Activated naive CD4-positive, alpha-beta T cell treated with anti-CD3 and anti-CD28 coated beads, Interleukin-2, amount 10 ng/mL, durations not matched to agents 7 days and 5 days (primary cell): ENCODE data around the gene SMAD3.
A peak's percentile ranks its signal among the peaks of the same experiment; 100 is the strongest.
"Not testable (repeated sequence)": the region's sequence is repeated elsewhere in the genome, so short reads cannot be mapped to it uniquely, and the experiment has no call there.

ENCODE experiments used
- CTCF ChIA-PET: fragments of 350-600 bp; sonication (Branson Sonifier 250); formaldehyde crosslinking; loops from one replicate; lab custom pipeline; 2021; ENCODE audit warnings: antibody characterized with exemption; lab: Charles Lee
- DNase-seq: peaks from one replicate; pipeline ENCODE4 v3.0.0-alpha.2; 2020
- H3K27ac Mint-ChIP-seq: one replicate; pipeline ENCODE4 v1.8.0; 2021; ENCODE audit warnings: mild to moderate bottlenecking, moderate library complexity, mixed read lengths
- H3K27me3 Mint-ChIP-seq: one replicate; pipeline ENCODE4 v1.8.0; 2021; ENCODE audit warnings: mild to moderate bottlenecking, mixed read lengths
- H3K36me3 Mint-ChIP-seq: one replicate; pipeline ENCODE4 v1.8.0; 2021; ENCODE audit warnings: mixed read lengths
- H3K4me1 Mint-ChIP-seq: one replicate; pipeline ENCODE4 v1.8.0; 2021; ENCODE audit warnings: mixed read lengths
- H3K4me3 Mint-ChIP-seq: one replicate; pipeline ENCODE4 v1.8.0; 2021; ENCODE audit warnings: mild to moderate bottlenecking, moderate library complexity, mixed read lengths
- H3K9me3 Mint-ChIP-seq: one replicate; pipeline ENCODE4 v1.8.0; 2021; ENCODE audit warnings: mixed read lengths

Gene SMAD3

GRCh38 chr15:67146875-67147381, 81.5 kb downstream of the SMAD3 start:
- H3K27ac Mint-ChIP-seq: peak overlapping the region; percentile 91
- peaks cover 89% of the 10 kb centered on the region for H3K4me1 Mint-ChIP-seq
- peak; percentile 56 for DNase-seq
- peak overlapping the region; percentile 31 for H3K4me3 Mint-ChIP-seq
- no peaks in the 10 kb centered on the region for H3K9me3 Mint-ChIP-seq
- no peaks in the 10 kb centered on the region for H3K27me3 Mint-ChIP-seq
- peaks cover 17% of the 10 kb centered on the region for H3K36me3 Mint-ChIP-seq
- CTCF ChIA-PET: interaction anchor here (1.0 to 1.1 kb wide), 2 partner anchors 33 to 45 kb away, joined by 3 read pairs; no protein-coding TSS in a partner anchor

GRCh38 chr15:67147396-67147949, 82.1 kb downstream of the SMAD3 start:
- Mint-ChIP-seq H3K4me3 (peak overlapping the region; percentile 26), H3K4me1 (peaks cover 88% of the 10 kb centered on the region), H3K27me3 (no peaks in the 10 kb centered on the region), H3K9me3 (no peaks in the 10 kb centered on the region), H3K27ac (peak overlapping the region; percentile 91), H3K36me3 (peaks cover 17% of the 10 kb centered on the region)
- CTCF ChIA-PET: interaction anchor here (1.0 to 1.1 kb wide), 2 partner anchors 34 to 46 kb away, joined by 3 read pairs; no protein-coding TSS in a partner anchor
- no peak for DNase-seq

GRCh38 chr15:67148196-67148701, 82.8 kb downstream of the SMAD3 start:
- no peak for DNase-seq
- H3K9me3 Mint-ChIP-seq: no peaks in the 10 kb centered on the region
- peaks cover 85% of the 10 kb centered on the region for H3K4me1 Mint-ChIP-seq
- peaks cover 20% of the 10 kb centered on the region for H3K36me3 Mint-ChIP-seq
- H3K4me3 Mint-ChIP-seq: no peak overlapping the region
- no peaks in the 10 kb centered on the region for H3K27me3 Mint-ChIP-seq
- H3K27ac Mint-ChIP-seq: peak overlapping the region; percentile 91
- CTCF ChIA-PET: interaction anchor here (0.9 to 1.3 kb wide), 4 partner anchors 10 to 47 kb away, joined by 3 to 4 read pairs (median 3); no protein-coding TSS in a partner anchor

- DNase-seq: no peak
- Mint-ChIP-seq H3K27ac (peak overlapping the region; percentile 43), H3K9me3 (no peaks in the 10 kb centered on the region), H3K36me3 (peaks cover 26% of the 10 kb centered on the region), H3K4me1 (peaks cover 83% of the 10 kb centered on the region), H3K27me3 (no peaks in the 10 kb centered on the region), H3K4me3 (no peak overlapping the region)
- CTCF ChIA-PET: interaction anchor here (0.9 to 1.3 kb wide), 4 partner anchors 11 to 48 kb away, joined by 3 to 4 read pairs (median 3); no protein-coding TSS in a partner anchor
Observed at GRCh38 chr15:67149068-67149772, 83.8 kb downstream of the SMAD3 start.

GRCh38 chr15:67149773-67150022, 84.3 kb downstream of the SMAD3 start:
- no peak overlapping the region for H3K4me3 Mint-ChIP-seq
- H3K27me3 Mint-ChIP-seq: no peaks in the 10 kb centered on the region
- no peaks in the 10 kb centered on the region for H3K9me3 Mint-ChIP-seq
- H3K27ac Mint-ChIP-seq: peak overlapping the region; percentile 74
- H3K36me3 Mint-ChIP-seq: peaks cover 27% of the 10 kb centered on the region
- CTCF ChIA-PET: no interaction called here
- H3K4me1 Mint-ChIP-seq: peaks cover 81% of the 10 kb centered on the region
- DNase-seq: no peak

- H3K27ac Mint-ChIP-seq: peak overlapping the region; percentile 74
- CTCF ChIA-PET: no interaction called here
Observed at GRCh38 chr15:67150023-67150860, 84.8 kb downstream of the SMAD3 start.

GRCh38 chr15:67152429-67152828, 87.0 kb downstream of the SMAD3 start:
- Mint-ChIP-seq H3K9me3 (peaks cover 3% of the 10 kb centered on the region), H3K4me1 (peaks cover 68% of the 10 kb centered on the region), H3K27me3 (no peaks in the 10 kb centered on the region), H3K36me3 (peaks cover 43% of the 10 kb centered on the region), H3K4me3 (no peak overlapping the region), H3K27ac (no peak overlapping the region)
- no peak for DNase-seq
- CTCF ChIA-PET: interaction anchor here (0.9 kb wide), 1 partner anchor 9 kb away, joined by 3 read pairs; no protein-coding TSS in a partner anchor

More at GRCh38 chr15:67150023-67150860, 84.8 kb downstream of the SMAD3 start:
- DNase-seq: peak; percentile 53
- no peaks in the 10 kb centered on the region for H3K27me3 Mint-ChIP-seq
- peak overlapping the region; percentile 24 for H3K4me3 Mint-ChIP-seq
- peaks cover 76% of the 10 kb centered on the region for H3K4me1 Mint-ChIP-seq
- H3K9me3 Mint-ChIP-seq: no peaks in the 10 kb centered on the region
- peaks cover 24% of the 10 kb centered on the region for H3K36me3 Mint-ChIP-seq

- not testable (repeated sequence) for H3K27me3 Mint-ChIP-seq, H3K9me3 Mint-ChIP-seq, DNase-seq, H3K4me3 Mint-ChIP-seq
- Mint-ChIP-seq H3K27ac (peak overlapping the region; percentile 74), H3K4me1 (peaks cover 68% of the 10 kb centered on the region), H3K36me3 (peaks cover 49% of the 10 kb centered on the region)
- CTCF ChIA-PET: interaction anchor here (0.9 kb wide), 1 partner anchor 10 kb away, joined by 3 read pairs; no protein-coding TSS in a partner anchor
Observed at GRCh38 chr15:67153044-67153443, 87.6 kb downstream of the SMAD3 start.

- no peak overlapping the region for H3K27ac Mint-ChIP-seq
- H3K36me3 Mint-ChIP-seq: peaks cover 50% of the 10 kb centered on the region
- no peak for DNase-seq
- peaks cover 61% of the 10 kb centered on the region for H3K4me1 Mint-ChIP-seq
- no peak overlapping the region for H3K4me3 Mint-ChIP-seq
- H3K27me3 Mint-ChIP-seq: no peaks in the 10 kb centered on the region
- peaks cover 3% of the 10 kb centered on the region for H3K9me3 Mint-ChIP-seq
- CTCF ChIA-PET: no interaction called here
Observed at GRCh38 chr15:67154249-67154648, 88.8 kb downstream of the SMAD3 start.

GRCh38 chr15:67156426-67156825, 91.0 kb downstream of the SMAD3 start:
- DNase-seq: no peak
- Mint-ChIP-seq H3K9me3 (peaks cover 3% of the 10 kb centered on the region), H3K36me3 (peaks cover 55% of the 10 kb centered on the region), H3K4me1 (peaks cover 54% of the 10 kb centered on the region), H3K4me3 (no peak overlapping the region), H3K27ac (no peak overlapping the region), H3K27me3 (no peaks in the 10 kb centered on the region)
- CTCF ChIA-PET: no interaction called here

GRCh38 chr15:67156834-67157233, 91.4 kb downstream of the SMAD3 start:
- CTCF ChIA-PET: no interaction called here
- H3K4me1 Mint-ChIP-seq: peaks cover 56% of the 10 kb centered on the region
- peaks cover 55% of the 10 kb centered on the region for H3K36me3 Mint-ChIP-seq
- no peak overlapping the region for H3K27ac Mint-ChIP-seq
- peaks cover 3% of the 10 kb centered on the region for H3K9me3 Mint-ChIP-seq
- no peak overlapping the region for H3K4me3 Mint-ChIP-seq
- no peaks in the 10 kb centered on the region for H3K27me3 Mint-ChIP-seq
- no peak for DNase-seq

- Mint-ChIP-seq H3K27me3 (no peaks in the 10 kb centered on the region), H3K9me3 (peaks cover 3% of the 10 kb centered on the region), H3K27ac (no peak overlapping the region), H3K4me1 (peaks cover 50% of the 10 kb centered on the region), H3K36me3 (peaks cover 48% of the 10 kb centered on the region), H3K4me3 (no peak overlapping the region)
- CTCF ChIA-PET: no interaction called here
- DNase-seq: no peak
Observed at GRCh38 chr15:67157521-67158252, 92.3 kb downstream of the SMAD3 start.

GRCh38 chr15:67158367-67158766, 93.0 kb downstream of the SMAD3 start:
- Mint-ChIP-seq H3K36me3 (peaks cover 47% of the 10 kb centered on the region), H3K4me3 (no peak overlapping the region), H3K9me3 (peaks cover 3% of the 10 kb centered on the region), H3K4me1 (peaks cover 47% of the 10 kb centered on the region), H3K27me3 (no peaks in the 10 kb centered on the region), H3K27ac (peak overlapping the region; percentile 70)
- no peak for DNase-seq
- CTCF ChIA-PET: no interaction called here
